ENCODE measurements around the gene DNAAF6.

DNA sequence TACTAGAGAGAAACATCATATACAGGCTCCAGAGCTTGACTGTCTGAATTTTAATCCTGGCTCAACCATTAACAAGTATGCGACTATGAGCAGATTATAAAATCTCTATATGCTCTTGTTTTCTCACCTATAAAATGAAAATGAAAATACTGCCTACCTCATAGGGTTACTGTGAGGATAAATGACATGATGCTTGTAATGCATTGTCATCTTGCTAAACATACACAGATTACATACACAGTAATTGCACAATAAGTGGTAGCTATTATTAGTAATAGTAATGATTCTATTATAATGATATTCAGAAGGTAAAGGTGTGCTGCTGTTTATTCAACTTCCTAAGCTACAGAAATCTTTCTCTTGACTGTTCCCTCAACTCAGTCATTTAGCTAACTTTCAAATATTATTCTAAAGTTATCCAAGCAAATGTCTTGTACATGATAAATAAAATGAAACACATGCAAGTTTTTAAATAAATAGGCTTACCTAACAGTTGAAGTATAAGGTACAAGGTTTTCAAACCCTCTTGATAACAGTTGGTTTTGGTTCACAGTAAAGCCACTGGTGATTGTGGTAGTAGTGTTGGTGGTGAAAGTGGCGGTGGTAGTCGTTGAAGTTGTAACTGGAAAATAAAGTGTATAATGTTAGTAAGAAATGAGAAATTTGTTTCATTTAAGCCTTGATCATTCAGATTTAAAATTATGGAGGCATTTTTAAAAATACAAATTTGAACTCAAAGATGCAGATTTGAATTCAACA is 39.1 kb upstream of the DNAAF6 start:
- TF ChIP-seq CTCF (conservative IDR thresholded peaks at IDR 0.05; ENCODE audit: low read length) (no peak), EZH2phosphoT487 (IDR thresholded peaks at IDR 0.05; ENCODE audit: borderline replicate concordance) (no peak)

Measured in Loucy (cell line).